HCT116 (cell line): ENCODE results near the gene GBE1. TPM values are rescaled to one million over a fixed set of nuclear protein-coding genes. Genes with fewer than 3 reads are reported as not detected.

Experiments
- ATAC-seq: fragments of 200-7000 bp; cut with Tn5 transposase; 2 replicates; pipeline ENCODE4 v1.9.1; 2020; ENCODE audit warnings: mild to moderate bottlenecking, moderate library complexity
- BruUV-seq: library from RNA; stranded (reverse); fragments of 400-500 nt; replicated peaks from 2 replicates; lab custom pipeline; 2021; lab: Mats Ljungman, UMichigan
- CTCF ChIA-PET: fragments of 300-600 bp; sonication (Branson Sonifier 250); formaldehyde crosslinking; loops from one replicate; lab custom pipeline; 2021; ENCODE audit warnings: antibody characterized with exemption; lab: Charles Lee
- POLR2A ChIA-PET: fragments of 300-600, 350-600 bp; sonication (Branson Sonifier 250); formaldehyde crosslinking; loops from one replicate; lab custom pipeline; 2021; ENCODE audit warnings: antibody characterized with exemption; lab: Charles Lee
- RAD21 ChIA-PET, 2 experiments: fragments of 300-600 bp; sonication (Branson Sonifier 250); formaldehyde crosslinking; loops; one replicate each; lab custom pipeline; 2023; ENCODE audit warnings: low total read pairs in 2 of 2; ENCODE audit not compliant: uncharacterized antibody in 2 of 2, unreplicated experiment in 2 of 2, low non-redundant PET in 1 of 2; lab: Charles Lee
- DNase-seq: peaks from one replicate; pipeline ENCODE4 v3.0.0-alpha.2; 2010; ENCODE audit warnings: low read depth, low spot score
- H2AFZ ChIP-seq: fragments of 200-600 bp; shearing (Covaris generic), sonication (generic); 2 replicates; pipeline ENCODE4 v1.6.1; 2017; ENCODE audit warnings: low read depth, mixed run types, mixed read lengths, antibody characterized with exemption, low read length; ENCODE audit not compliant: poor library complexity, severe bottlenecking
- H3K27ac ChIP-seq: 2 replicates; pipeline ENCODE4 v1.5.1; 2012; ENCODE audit warnings: low read depth, low read length
- H3K27me3 ChIP-seq: fragments of 200-600 bp; sonication (generic); 2 replicates; pipeline ENCODE4 v1.6.1; 2016; ENCODE audit warnings: mixed run types, low read length, mixed read lengths; ENCODE audit not compliant: insufficient read depth
- H3K36me3 ChIP-seq, 2 experiments: fragments of 200-500 bp in 1 of 2; fragments of 200-600 bp in 1 of 2; sonication (Bioruptor generic) in 1 of 2; sonication (generic) in 1 of 2; 2 replicates each; pipeline versions ENCODE4 v1.5.1 to v1.6.1; 2014 to 2016; ENCODE audit warnings: low read length in 2 of 2, inconsistent platforms in 1 of 2, mixed read lengths in 1 of 2, mixed run types in 1 of 2; ENCODE audit not compliant: insufficient read depth in 2 of 2, control insufficient read depth in 1 of 2
- H3K4me1 ChIP-seq, 2 experiments: fragments of 200-600 bp in 1 of 2; sonication (generic) in 1 of 2; 2 replicates each; pipeline versions ENCODE4 v1.5.1 to v1.6.1; 2012 to 2017; ENCODE audit warnings: low read length in 2 of 2, inconsistent platforms in 1 of 2, mild to moderate bottlenecking in 1 of 2, mixed read lengths in 1 of 2, mixed run types in 1 of 2, moderate library complexity in 1 of 2; ENCODE audit not compliant: insufficient read depth in 2 of 2, control insufficient read depth in 1 of 2
- H3K4me2 ChIP-seq: fragments of 200-600 bp; sonication (generic); 2 replicates; pipeline ENCODE4 v1.6.1; 2017; ENCODE audit warnings: mixed run types, low read length, mixed read lengths
- H3K4me3 ChIP-seq, 2 experiments: fragments of 200-600 bp in 1 of 2; sonication (generic) in 1 of 2; replicated peaks in 1 of 2; 2 replicates each; pipeline ENCODE4 v1.5.1; 2011 to 2016; ENCODE audit warnings: low read length in 2 of 2, control low read depth in 1 of 2, low read depth in 1 of 2, mild to moderate bottlenecking in 1 of 2, mixed read lengths in 1 of 2, mixed run types in 1 of 2
- H3K79me2 ChIP-seq: fragments of 200-600 bp; sonication (generic); 2 replicates; pipeline ENCODE4 v1.6.1; 2017; ENCODE audit warnings: mild to moderate bottlenecking, mixed run types, low read length, moderate library complexity, mixed read lengths; ENCODE audit not compliant: insufficient read depth
- H3K9ac ChIP-seq: fragments of 200-600 bp; sonication (generic); 2 replicates; pipeline ENCODE4 v1.6.1; 2016; ENCODE audit warnings: low read length, mixed read lengths
- H3K9me2 ChIP-seq: fragments of 200-600 bp; sonication (generic), shearing (Covaris generic); 2 replicates; pipeline ENCODE4 v1.6.1; 2017; ENCODE audit warnings: mixed run types, mild to moderate bottlenecking, moderate library complexity; ENCODE audit not compliant: insufficient read depth
- H3K9me3 ChIP-seq, 2 experiments: fragments of 200-500 bp in 1 of 2; fragments of 200-600 bp in 1 of 2; sonication (Bioruptor generic) in 1 of 2; sonication (generic) in 1 of 2; 2 replicates each; pipeline ENCODE4 v1.6.1; 2014 to 2017; ENCODE audit warnings: low read length in 2 of 2, mixed read lengths in 2 of 2, inconsistent platforms in 1 of 2, low read depth in 1 of 2, mild to moderate bottlenecking in 1 of 2, mixed run types in 1 of 2, moderate library complexity in 1 of 2; ENCODE audit not compliant: control insufficient read depth in 1 of 2, insufficient read depth in 1 of 2
- H4K20me1 ChIP-seq: fragments of 200-600 bp; sonication (generic), shearing (Covaris generic); 2 replicates; pipeline ENCODE4 v1.6.1; 2017; ENCODE audit warnings: mixed run types, mild to moderate bottlenecking, moderate library complexity; ENCODE audit not compliant: insufficient read depth
- ATF3 ChIP-seq: IDR thresholded peaks from 2 replicates; pipeline ENCODE4 v1.6.1; 2012
- CBX3 ChIP-seq: IDR thresholded peaks from 2 replicates; pipeline ENCODE4 v1.6.1; 2012; ENCODE audit warnings: low read depth
- CEBPB ChIP-seq: IDR thresholded peaks from 2 replicates; pipeline ENCODE4 v1.6.1; 2012; ENCODE audit warnings: low read depth
- CTCF ChIP-seq, 3 experiments: fragments of 200-600 bp in 1 of 3; sonication (generic) in 1 of 3; IDR thresholded peaks in 2 of 3; conservative IDR thresholded peaks in 1 of 3; 2 replicates each; pipeline ENCODE4 v1.5.1; 2012 to 2017; ENCODE audit warnings: low read depth in 2 of 3, low read length in 2 of 3, antibody characterized with exemption in 1 of 3, borderline replicate concordance in 1 of 3, control low read depth in 1 of 3, mild to moderate bottlenecking in 1 of 3, mixed read lengths in 1 of 3, mixed run types in 1 of 3, moderate library complexity in 1 of 3; ENCODE audit not compliant: insufficient read depth in 1 of 3
- EGR1 ChIP-seq: IDR thresholded peaks from 2 replicates; pipeline ENCODE4 v1.6.1; 2012; ENCODE audit warnings: low read depth
- ELF1 ChIP-seq: IDR thresholded peaks from 2 replicates; pipeline ENCODE4 v1.6.1; 2012; ENCODE audit warnings: low read depth, borderline replicate concordance
- EZH2phosphoT487 ChIP-seq: fragments of 200-600 bp; IDR thresholded peaks from 2 replicates; pipeline ENCODE4 v1.6.1; 2018; ENCODE audit warnings: antibody characterized with exemption, borderline replicate concordance
- FOSL1 ChIP-seq: IDR thresholded peaks from 2 replicates; pipeline ENCODE4 v1.6.1; 2012; ENCODE audit warnings: low read depth
- POLR2A ChIP-seq: IDR thresholded peaks from 2 replicates; pipeline ENCODE4 v1.7.0; 2011; ENCODE audit warnings: borderline replicate concordance; ENCODE audit not compliant: insufficient read depth, insufficient read length; ENCODE audit errors: extremely low read depth
- POLR2AphosphoS5 ChIP-seq: IDR thresholded peaks from 2 replicates; pipeline ENCODE4 v1.6.1; 2011; ENCODE audit warnings: mild to moderate bottlenecking, low read depth, low read length, moderate library complexity
- RAD21 ChIP-seq: IDR thresholded peaks from 2 replicates; pipeline ENCODE4 v1.6.1; 2012; ENCODE audit warnings: low read depth, mild to moderate bottlenecking
- SIN3A ChIP-seq: IDR thresholded peaks from 2 replicates; pipeline ENCODE4 v1.6.1; 2012; ENCODE audit warnings: low read depth
- SP1 ChIP-seq: IDR thresholded peaks from 2 replicates; pipeline ENCODE4 v1.6.1; 2012; ENCODE audit warnings: low read depth
- TCF7L2 ChIP-seq: IDR thresholded peaks from 2 replicates; pipeline ENCODE4 v1.7.0; 2011; ENCODE audit warnings: borderline replicate concordance, inconsistent platforms; ENCODE audit not compliant: insufficient read depth, insufficient read length; ENCODE audit errors: extremely low read depth
- YY1 ChIP-seq: IDR thresholded peaks from 2 replicates; pipeline ENCODE4 v1.6.1; 2011; ENCODE audit warnings: low read length, low read depth, moderate library complexity, mild to moderate bottlenecking; ENCODE audit not compliant: insufficient replicate concordance; ENCODE audit errors: extremely low read depth
- ZNF274 ChIP-seq: fragments of 200-500 bp; sonication (Bioruptor generic); IDR thresholded peaks from 2 replicates; pipeline ENCODE4 v1.6.1; 2014; ENCODE audit warnings: mild to moderate bottlenecking, low read depth, low read length, inconsistent platforms
- intact Hi-C: fragments of 100-400 bp; cut with micrococcal nuclease; formaldehyde crosslinking; loops from 2 replicates; pipeline ENCODE4 v1.10.0; 2022
- total RNA-seq: library from RNA; stranded (reverse); gene quantifications from one replicate; pipeline ENCODE4 v1.2.1, GENCODE V29; 2021; ENCODE audit not compliant: unreplicated experiment
- TF ChIP-seq, protein P1 (sequence below): IDR thresholded peaks from 2 replicates; pipeline ENCODE4 v1.6.1; 2012
- TF ChIP-seq, protein P2 (sequence below): IDR thresholded peaks from 2 replicates; pipeline ENCODE4 v1.6.1; 2012; ENCODE audit warnings: low read depth

The GBE1 gene
- total RNA-seq, 1 experiment from 2014 or later = 27.7 TPM

- no peak overlapping the region for H3K9ac ChIP-seq
- no peaks in the 10 kb centered on the region for H3K36me3 ChIP-seq
- no peak overlapping the region for H3K4me3 ChIP-seq
- peaks cover 0 to 5% of the 10 kb centered on the region in 2 experiments; a peak in 2 of 4 replicates for H3K4me1 ChIP-seq
- BruUV-seq = no TSS peak
- no peak overlapping the region for H3K27ac ChIP-seq
- no peaks in the 10 kb centered on the region for H3K27me3 ChIP-seq
- intact Hi-C loops = no loop called here
- no peaks in the 10 kb centered on the region for H3K9me3 ChIP-seq
- RAD21 ChIA-PET = no interaction called here
- H4K20me1 ChIP-seq = no peaks in the 10 kb centered on the region
- no peak overlapping the region for H2AFZ ChIP-seq
- no peaks in the 10 kb centered on the region for H3K9me2 ChIP-seq
- CTCF ChIA-PET = no interaction called here
- POLR2A ChIA-PET = no interaction called here
- ATAC-seq (no peak), DNase-seq (no peak)
- TF ChIP-seq POLR2AphosphoS5 = no peak
- TF ChIP-seq EZH2phosphoT487 = no peak
- no peak for TF ChIP-seq CBX3
- TF ChIP-seq, protein P1, sequence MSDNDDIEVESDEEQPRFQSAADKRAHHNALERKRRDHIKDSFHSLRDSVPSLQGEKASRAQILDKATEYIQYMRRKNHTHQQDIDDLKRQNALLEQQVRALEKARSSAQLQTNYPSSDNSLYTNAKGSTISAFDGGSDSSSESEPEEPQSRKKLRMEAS = no peak
- TF ChIP-seq POLR2A = no peak
- no peak for TF ChIP-seq ATF3
- no peak for TF ChIP-seq SP1
- TF ChIP-seq FOSL1 = no peak
- no peak for TF ChIP-seq CEBPB
- no peak for TF ChIP-seq SIN3A
- no peak for TF ChIP-seq CTCF (IDR thresholded peaks at IDR 0.05 in 2 of 3, conservative IDR thresholded peaks at IDR 0.05 in 1 of 3; ENCODE audit: borderline replicate concordance in 1 of 3, insufficient read depth in 1 of 3, low read depth in 2 of 3, low read length in 2 of 3)
- no peak for TF ChIP-seq TCF7L2
- no peak for TF ChIP-seq ZNF274
- TF ChIP-seq, protein P2, sequence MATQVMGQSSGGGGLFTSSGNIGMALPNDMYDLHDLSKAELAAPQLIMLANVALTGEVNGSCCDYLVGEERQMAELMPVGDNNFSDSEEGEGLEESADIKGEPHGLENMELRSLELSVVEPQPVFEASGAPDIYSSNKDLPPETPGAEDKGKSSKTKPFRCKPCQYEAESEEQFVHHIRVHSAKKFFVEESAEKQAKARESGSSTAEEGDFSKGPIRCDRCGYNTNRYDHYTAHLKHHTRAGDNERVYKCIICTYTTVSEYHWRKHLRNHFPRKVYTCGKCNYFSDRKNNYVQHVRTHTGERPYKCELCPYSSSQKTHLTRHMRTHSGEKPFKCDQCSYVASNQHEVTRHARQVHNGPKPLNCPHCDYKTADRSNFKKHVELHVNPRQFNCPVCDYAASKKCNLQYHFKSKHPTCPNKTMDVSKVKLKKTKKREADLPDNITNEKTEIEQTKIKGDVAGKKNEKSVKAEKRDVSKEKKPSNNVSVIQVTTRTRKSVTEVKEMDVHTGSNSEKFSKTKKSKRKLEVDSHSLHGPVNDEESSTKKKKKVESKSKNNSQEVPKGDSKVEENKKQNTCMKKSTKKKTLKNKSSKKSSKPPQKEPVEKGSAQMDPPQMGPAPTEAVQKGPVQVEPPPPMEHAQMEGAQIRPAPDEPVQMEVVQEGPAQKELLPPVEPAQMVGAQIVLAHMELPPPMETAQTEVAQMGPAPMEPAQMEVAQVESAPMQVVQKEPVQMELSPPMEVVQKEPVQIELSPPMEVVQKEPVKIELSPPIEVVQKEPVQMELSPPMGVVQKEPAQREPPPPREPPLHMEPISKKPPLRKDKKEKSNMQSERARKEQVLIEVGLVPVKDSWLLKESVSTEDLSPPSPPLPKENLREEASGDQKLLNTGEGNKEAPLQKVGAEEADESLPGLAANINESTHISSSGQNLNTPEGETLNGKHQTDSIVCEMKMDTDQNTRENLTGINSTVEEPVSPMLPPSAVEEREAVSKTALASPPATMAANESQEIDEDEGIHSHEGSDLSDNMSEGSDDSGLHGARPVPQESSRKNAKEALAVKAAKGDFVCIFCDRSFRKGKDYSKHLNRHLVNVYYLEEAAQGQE = no peak
- no peak for TF ChIP-seq YY1
- TF ChIP-seq RAD21 = no peak
- no peak for TF ChIP-seq ELF1
- no peak for TF ChIP-seq EGR1
- H3K79me2 ChIP-seq = no peaks in the 10 kb centered on the region
- no peak overlapping the region for H3K4me2 ChIP-seq
Measured at GRCh38 chr3:81689617-81690016, 71.8 kb downstream of the GBE1 start.
